COLO668 (cell line): Measurements from ENCODE around the gene WWOX.

ENCODE experiments used
- DNase-seq: peaks from one replicate; lab custom pipeline; 2025; ENCODE audit not compliant: unreplicated experiment; lab: John Stamatoyannopoulos, UW

Gene WWOX

GRCh38 chr16:78745108-78746019, 645.9 kb downstream of the WWOX start:
- no peak for DNase-seq

- no peak for DNase-seq
Measured at GRCh38 chr16:78746718-78747117, 647.3 kb downstream of the WWOX start.

GRCh38 chr16:78748220-78748929, 648.9 kb downstream of the WWOX start:
- DNase-seq = peak; percentile 48

- no peak for DNase-seq
Measured at GRCh38 chr16:78749745-78750268, 650.4 kb downstream of the WWOX start.

GRCh38 chr16:78750611-78751010, 651.2 kb downstream of the WWOX start:
- DNase-seq = no peak

GRCh38 chr16:78751601-78752000, 652.1 kb downstream of the WWOX start:
- no peak for DNase-seq

GRCh38 chr16:78754713-78755112, 655.3 kb downstream of the WWOX start:
- DNase-seq = no peak

GRCh38 chr16:78755751-78756661, 656.6 kb downstream of the WWOX start:
- no peak for DNase-seq

GRCh38 chr16:78759596-78759995, 660.1 kb downstream of the WWOX start:
- DNase-seq = no peak

GRCh38 chr16:78760611-78761010, 661.2 kb downstream of the WWOX start:
- DNase-seq = no peak

GRCh38 chr16:78761427-78761826, 662.0 kb downstream of the WWOX start:
- DNase-seq = no peak

- no peak for DNase-seq
Measured at GRCh38 chr16:78762222-78762621, 662.8 kb downstream of the WWOX start.

- DNase-seq = no peak
Measured at GRCh38 chr16:78763821-78764440, 664.5 kb downstream of the WWOX start.

- no peak for DNase-seq
Measured at GRCh38 chr16:78764478-78764877, 665.0 kb downstream of the WWOX start.

- DNase-seq = peak; percentile 7
Measured at GRCh38 chr16:78768226-78768625, 668.8 kb downstream of the WWOX start.

GRCh38 chr16:78768718-78769117, 669.3 kb downstream of the WWOX start:
- DNase-seq = no peak

GRCh38 chr16:78770353-78771091, 671.1 kb downstream of the WWOX start:
- peak; percentile 64 for DNase-seq

- no peak for DNase-seq
Measured at GRCh38 chr16:78773291-78773702, 673.8 kb downstream of the WWOX start.

GRCh38 chr16:78773706-78774105, 674.3 kb downstream of the WWOX start:
- no peak for DNase-seq

GRCh38 chr16:78775161-78775561, 675.7 kb downstream of the WWOX start:
- DNase-seq = no peak
